ENCODE data around the gene TRIM16.
A peak's percentile ranks its signal among the peaks of the same experiment; 100 is the strongest.
"Not testable (repeated sequence)": the region's sequence is repeated elsewhere in the genome, so short reads cannot be mapped to it uniquely, and the experiment has no call there.

The TRIM16 gene

GRCh38 chr17:15683824-15684478, at the start of gene TRIM16:
TSS of gene TRIM16 (minus strand) at chr17:15684311. CDS start at chr17:15651609, 32,702 bp downstream.
- DNase-seq = peak; percentile 1

- DNase-seq = not testable (repeated sequence)
Measured at GRCh38 chr17:15733174-15733789, 49.2 kb upstream of the TRIM16 start.

GRCh38 chr17:15731900-15732299, 47.8 kb upstream of the TRIM16 start, which contains the start of gene TBC1D26:
TSS of gene TBC1D26 (plus strand) at chr17:15732283. CDS start at chr17:15735349, 3,066 bp downstream.
- DNase-seq = not testable (repeated sequence)

GRCh38 chr17:15730535-15730934, 46.4 kb upstream of the TRIM16 start:
- not testable (repeated sequence) for DNase-seq

- DNase-seq = not testable (repeated sequence)
Measured at GRCh38 chr17:15716601-15717563, 32.8 kb upstream of the TRIM16 start.

GRCh38 chr17:15708879-15709278, 24.8 kb upstream of the TRIM16 start:
- not testable (repeated sequence) for DNase-seq

- DNase-seq = not testable (repeated sequence)
Measured at GRCh38 chr17:15704813-15705212, 20.7 kb upstream of the TRIM16 start.

GRCh38 chr17:15704239-15704638, 20.1 kb upstream of the TRIM16 start:
- not testable (repeated sequence) for DNase-seq

- not testable (repeated sequence) for DNase-seq
Measured at GRCh38 chr17:15699937-15700336, 15.8 kb upstream of the TRIM16 start.

- peak; percentile 47 for DNase-seq
Measured at GRCh38 chr17:15699413-15699924, 15.4 kb upstream of the TRIM16 start, which contains the start of gene ZNF286A. TSS of gene ZNF286A (plus strand) at chr17:15699752. CDS start at chr17:15700330, 578 bp downstream.

GRCh38 chr17:15698967-15699366, 14.9 kb upstream of the TRIM16 start:
- DNase-seq = not testable (repeated sequence)

GRCh38 chr17:15687494-15687893, 3.4 kb upstream of the TRIM16 start:
- not testable (repeated sequence) for DNase-seq

- DNase-seq = not testable (repeated sequence)
Measured at GRCh38 chr17:15683135-15683534, 976 bp downstream of the TRIM16 start.

- not testable (repeated sequence) for DNase-seq
Measured at GRCh38 chr17:15675991-15676390, 8.1 kb downstream of the TRIM16 start.

GRCh38 chr17:15674640-15675039, 9.5 kb downstream of the TRIM16 start:
- not testable (repeated sequence) for DNase-seq

- not testable (repeated sequence) for DNase-seq
Measured at GRCh38 chr17:15669526-15669925, 14.6 kb downstream of the TRIM16 start.

- no peak for DNase-seq
Measured at GRCh38 chr17:15663691-15664090, 20.4 kb downstream of the TRIM16 start.

GRCh38 chr17:15663176-15663575, 20.9 kb downstream of the TRIM16 start:
- no peak for DNase-seq

GRCh38 chr17:15662681-15663080, 21.4 kb downstream of the TRIM16 start:
- no peak for DNase-seq

- no peak for DNase-seq
Measured at GRCh38 chr17:15660077-15660476, 24.0 kb downstream of the TRIM16 start.

GRCh38 chr17:15659663-15660062, 24.4 kb downstream of the TRIM16 start:
- no peak for DNase-seq

GRCh38 chr17:15659236-15659635, 24.9 kb downstream of the TRIM16 start:
- no peak for DNase-seq

- no peak for DNase-seq
Measured at GRCh38 chr17:15658296-15658695, 25.8 kb downstream of the TRIM16 start.

Data from KG1 (cell line).